HG02973 (cell line): Measurements from ENCODE around the gene FANCD2.
"Not testable (repeated sequence)": the region's sequence is repeated elsewhere in the genome, so short reads cannot be mapped to it uniquely, and the experiment has no call there.

ENCODE experiments used
- ATAC-seq: cut with Tn5 transposase; IDR thresholded peaks from one replicate; pipeline ENCODE4 v1.9.1; 2021; ENCODE audit warnings: moderate library complexity; ENCODE audit not compliant: unreplicated experiment

FANCD2 gene

GRCh38 chr3:10012106-10012505, 14.1 kb upstream of the FANCD2 start:
- ATAC-seq = no peak

- no peak for ATAC-seq
These were observed 10.8 kb upstream of the FANCD2 start for GRCh38 chr3:10015461-10015904.

GRCh38 chr3:10017636-10018292, 8.5 kb upstream of the FANCD2 start:
- ATAC-seq = no peak

DNA sequence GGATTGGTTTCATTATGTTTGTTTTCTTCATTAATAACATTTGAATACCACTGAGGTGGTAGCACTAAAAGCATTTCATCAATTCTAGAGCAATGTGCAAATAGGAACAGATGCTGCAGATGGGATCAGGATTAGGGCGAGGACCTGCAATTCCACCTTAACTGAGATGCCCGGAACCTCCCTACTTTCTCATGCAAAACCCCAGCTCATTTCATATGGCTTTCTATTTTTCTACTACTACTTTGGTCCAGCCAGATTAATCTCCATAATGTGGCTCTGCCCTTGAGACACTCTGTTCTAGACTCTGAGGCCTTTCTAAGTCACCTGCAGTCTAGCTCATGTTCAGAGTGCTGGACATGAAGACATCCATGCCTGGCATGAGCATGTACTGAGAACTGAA, 7.4 kb upstream of the FANCD2 start:
- not testable (repeated sequence) for ATAC-seq

DNA sequence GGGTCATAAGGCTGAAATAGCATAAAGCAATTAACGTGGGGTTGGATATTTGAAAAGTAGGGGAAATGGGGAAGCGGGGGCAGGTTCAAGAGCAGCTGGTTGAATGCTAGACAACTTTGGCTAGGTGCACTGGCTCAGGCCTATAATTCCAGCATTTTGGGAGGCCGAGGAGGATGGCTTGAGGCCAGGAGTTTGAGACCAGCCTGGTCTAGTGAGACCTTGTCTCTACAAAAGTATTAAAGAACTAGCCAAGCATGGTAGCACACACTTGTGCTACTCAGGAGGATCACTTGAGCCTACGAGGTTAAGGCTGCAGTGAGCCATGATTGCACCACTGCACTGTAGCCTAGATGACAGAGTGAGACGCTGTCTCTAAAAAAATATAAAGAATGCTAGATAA, 6.9 kb upstream of the FANCD2 start:
- ATAC-seq = no peak

- ATAC-seq = no peak
These were observed 4.1 kb upstream of the FANCD2 start for GRCh38 chr3:10021856-10022775.

DNA sequence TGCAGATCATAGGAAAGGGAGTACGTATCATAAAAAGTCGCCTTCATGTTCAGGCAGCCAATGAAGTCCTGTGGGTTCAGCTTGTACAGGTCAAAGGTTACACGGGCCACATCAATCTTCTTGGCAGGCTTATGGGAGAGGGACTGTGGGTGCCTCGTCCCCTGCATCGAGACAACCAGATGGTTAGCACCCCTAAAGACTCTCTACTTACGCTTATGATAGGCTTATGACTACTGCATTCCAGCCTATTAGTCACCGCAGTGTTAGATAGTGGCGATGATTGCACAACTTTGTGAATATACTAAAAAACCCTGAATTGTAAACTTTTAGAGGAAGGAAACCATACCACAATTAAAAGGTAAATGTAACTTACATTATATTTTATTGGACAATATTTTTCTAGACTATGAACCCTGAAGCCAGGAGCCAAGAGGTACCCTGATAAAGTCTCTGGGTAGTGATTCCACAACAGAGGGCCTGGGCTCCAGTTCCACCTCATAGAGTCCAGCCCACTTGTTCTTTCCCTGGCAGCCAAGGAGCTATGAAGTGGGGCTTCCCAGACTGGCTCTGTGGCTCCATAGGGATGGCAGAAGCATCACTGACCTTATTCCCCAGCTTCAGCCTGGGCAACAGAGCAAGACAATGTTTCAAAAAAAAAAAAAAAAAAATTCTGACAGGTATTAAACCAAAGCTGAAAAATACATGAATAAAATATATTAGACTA, 2.5 kb upstream of the FANCD2 start:
- no peak for ATAC-seq

DNA sequence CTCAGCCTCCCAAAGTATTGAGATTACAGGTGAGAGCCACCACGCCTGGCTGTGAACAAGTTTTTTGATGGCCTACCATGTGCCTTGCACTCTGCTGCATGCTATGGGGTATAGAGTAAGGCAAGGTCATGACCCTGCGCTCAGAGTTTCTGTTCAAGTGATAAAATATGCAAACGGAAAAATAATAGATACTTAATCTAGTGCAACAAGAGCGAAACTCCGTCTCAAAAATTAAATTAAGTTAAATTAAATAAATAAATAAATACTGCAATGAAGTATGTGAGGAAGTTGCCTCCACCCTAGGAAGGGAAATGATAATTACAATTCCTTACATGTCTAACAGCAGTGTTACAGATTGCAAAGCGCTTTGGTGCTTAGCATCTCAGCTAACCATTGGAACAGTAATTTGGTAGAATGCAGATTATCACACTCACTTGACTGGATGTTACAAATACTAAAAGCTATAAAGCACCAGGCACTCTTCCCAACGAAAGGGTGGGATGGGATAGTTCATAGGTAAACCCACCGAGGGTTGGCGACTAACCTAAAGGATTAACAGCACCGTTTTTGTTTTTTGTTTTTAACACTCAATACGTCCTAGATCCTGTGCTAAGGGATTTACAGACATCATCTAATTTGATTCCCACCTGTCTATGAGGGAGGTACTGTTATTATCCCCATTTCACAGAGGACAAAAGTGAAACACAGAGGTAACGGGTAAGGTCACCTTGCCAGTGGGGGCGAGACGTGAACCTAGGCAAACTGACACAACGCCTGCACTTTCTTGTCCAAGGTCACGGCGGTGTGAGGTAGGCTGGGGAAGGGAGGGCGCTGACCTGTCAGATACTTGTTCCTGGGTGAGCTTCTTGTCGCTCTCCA, 793 bp upstream of the FANCD2 start:
- no peak for ATAC-seq

- no peak for ATAC-seq
These were observed 14.8 kb downstream of the FANCD2 start for GRCh38 chr3:10041034-10041433.

GRCh38 chr3:10047876-10048275, 21.6 kb downstream of the FANCD2 start:
- ATAC-seq = no peak

GRCh38 chr3:10053054-10053453, 26.8 kb downstream of the FANCD2 start:
- not testable (repeated sequence) for ATAC-seq

- no peak for ATAC-seq
These were observed 28.9 kb downstream of the FANCD2 start for GRCh38 chr3:10055097-10055496.

DNA sequence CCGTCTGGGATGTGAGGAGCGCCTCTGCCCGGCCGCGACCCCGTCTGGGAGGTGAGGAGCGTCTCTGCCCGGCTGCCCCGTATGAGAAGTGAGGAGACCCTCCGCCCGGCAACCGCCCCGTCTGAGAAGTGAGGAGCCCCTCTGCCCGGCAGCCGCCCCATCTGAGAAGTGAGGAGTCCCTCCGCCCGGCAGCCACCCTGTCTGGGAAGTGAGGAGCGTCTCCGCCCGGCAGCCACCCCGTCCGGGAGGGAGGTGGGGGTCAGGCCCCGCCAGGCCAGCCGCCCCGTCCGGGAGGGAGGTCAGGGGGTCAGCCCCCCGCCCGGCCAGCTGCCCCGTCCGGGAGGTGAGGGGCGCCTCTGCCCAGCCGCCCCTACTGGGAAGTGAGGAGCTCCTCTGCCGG, 43.8 kb downstream of the FANCD2 start:
- not testable (repeated sequence) for ATAC-seq

GRCh38 chr3:10074666-10075065, 48.4 kb downstream of the FANCD2 start:
- ATAC-seq = no peak

DNA sequence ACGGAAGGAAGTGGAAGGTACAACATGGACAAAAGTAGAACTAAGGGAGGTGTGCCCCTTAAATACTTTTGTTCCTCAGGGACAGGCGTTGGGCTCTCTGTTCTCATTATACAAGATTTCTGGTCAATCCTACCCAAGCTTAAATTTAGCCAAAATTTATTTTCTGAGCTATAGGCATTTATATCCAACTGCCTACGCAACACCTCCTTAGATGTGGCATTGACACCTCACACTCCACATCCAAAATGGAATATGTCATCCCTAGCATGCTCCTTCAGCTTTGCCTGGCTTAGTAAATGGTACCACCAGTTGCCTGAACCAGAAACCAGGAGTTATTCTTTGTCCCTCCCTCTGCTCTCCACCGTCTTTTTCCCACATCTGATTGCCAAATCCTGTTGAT, 55.6 kb downstream of the FANCD2 start:
- ATAC-seq = no peak

DNA sequence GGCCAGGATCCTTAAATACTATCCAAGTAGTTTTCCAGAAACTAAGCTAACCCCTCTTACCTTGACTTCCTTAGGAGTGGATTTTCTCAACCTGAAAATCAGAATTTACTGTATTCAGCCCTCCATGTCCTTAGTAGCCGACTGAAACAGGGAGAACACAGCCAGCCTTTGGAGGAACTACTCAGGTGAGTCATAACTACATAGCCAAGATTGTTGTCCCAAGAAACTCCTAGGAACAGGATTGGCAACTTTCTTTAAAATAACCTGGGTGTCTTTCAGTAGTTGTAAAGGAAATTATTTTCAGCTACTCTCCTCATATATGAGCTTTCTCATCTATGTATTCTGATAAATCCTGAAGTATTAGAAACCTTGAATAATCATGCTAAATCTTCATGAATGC, 59.5 kb downstream of the FANCD2 start:
- no peak for ATAC-seq

GRCh38 chr3:10088256-10088655, 62.0 kb downstream of the FANCD2 start:
- no peak for ATAC-seq

- ATAC-seq = no peak
These were observed 63.9 kb downstream of the FANCD2 start for GRCh38 chr3:10090179-10090578.

GRCh38 chr3:10090774-10091173, 64.5 kb downstream of the FANCD2 start:
- ATAC-seq = not testable (repeated sequence)

DNA sequence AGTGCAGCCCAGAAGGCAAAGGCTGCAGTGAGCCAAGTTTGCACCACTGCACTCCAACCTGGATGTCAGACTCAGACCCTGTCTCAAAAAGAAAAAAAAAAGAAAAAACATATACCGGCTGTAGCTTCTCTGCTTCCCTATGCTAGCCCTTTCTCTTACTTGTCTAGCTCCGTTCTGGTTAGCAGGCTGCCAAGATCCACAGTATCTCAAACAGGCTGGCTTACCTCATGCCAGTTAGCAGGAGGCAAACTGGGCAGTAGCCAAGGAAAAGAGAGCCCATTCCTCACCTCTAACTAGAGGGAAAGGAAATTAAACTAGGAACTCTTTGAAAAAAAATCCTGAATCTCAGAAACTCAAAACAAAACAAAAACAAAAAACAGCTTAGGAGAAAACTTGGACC, 65.2 kb downstream of the FANCD2 start:
- not testable (repeated sequence) for ATAC-seq

- no peak for ATAC-seq
These were observed 67.4 kb downstream of the FANCD2 start for GRCh38 chr3:10093678-10094077.
